DND-41 (cell line): ENCODE data around the gene GTF3C1.

Experiments
- EZH2 ChIP-seq: IDR thresholded peaks from 3 replicates; pipeline ENCODE4 v1.6.1; 2012; ENCODE audit warnings: borderline replicate concordance, low read depth, mild to moderate bottlenecking, moderate library complexity, low read length, inconsistent platforms; ENCODE audit not compliant: severe bottlenecking
- TF ChIP-seq, protein P1 (sequence below): IDR thresholded peaks from 2 replicates; pipeline ENCODE4 v1.5.1; 2012; ENCODE audit warnings: borderline replicate concordance, low read length, moderate library complexity, mild to moderate bottlenecking; ENCODE audit not compliant: poor library complexity, severe bottlenecking; ENCODE audit errors: extremely low read depth

GRCh38 chr16:27596411-27596810 is 46.7 kb upstream of the GTF3C1 start:
- TF ChIP-seq, protein P1, sequence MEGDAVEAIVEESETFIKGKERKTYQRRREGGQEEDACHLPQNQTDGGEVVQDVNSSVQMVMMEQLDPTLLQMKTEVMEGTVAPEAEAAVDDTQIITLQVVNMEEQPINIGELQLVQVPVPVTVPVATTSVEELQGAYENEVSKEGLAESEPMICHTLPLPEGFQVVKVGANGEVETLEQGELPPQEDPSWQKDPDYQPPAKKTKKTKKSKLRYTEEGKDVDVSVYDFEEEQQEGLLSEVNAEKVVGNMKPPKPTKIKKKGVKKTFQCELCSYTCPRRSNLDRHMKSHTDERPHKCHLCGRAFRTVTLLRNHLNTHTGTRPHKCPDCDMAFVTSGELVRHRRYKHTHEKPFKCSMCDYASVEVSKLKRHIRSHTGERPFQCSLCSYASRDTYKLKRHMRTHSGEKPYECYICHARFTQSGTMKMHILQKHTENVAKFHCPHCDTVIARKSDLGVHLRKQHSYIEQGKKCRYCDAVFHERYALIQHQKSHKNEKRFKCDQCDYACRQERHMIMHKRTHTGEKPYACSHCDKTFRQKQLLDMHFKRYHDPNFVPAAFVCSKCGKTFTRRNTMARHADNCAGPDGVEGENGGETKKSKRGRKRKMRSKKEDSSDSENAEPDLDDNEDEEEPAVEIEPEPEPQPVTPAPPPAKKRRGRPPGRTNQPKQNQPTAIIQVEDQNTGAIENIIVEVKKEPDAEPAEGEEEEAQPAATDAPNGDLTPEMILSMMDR: no peak
- TF ChIP-seq EZH2: no peak
